Spleen (tissue), 13 donors: ENCODE results near the gene METTL26. TPM values are rescaled to one million over a fixed set of nuclear protein-coding genes. Genes with fewer than 3 reads are reported as not detected.

Source experiments
- DNase-seq: peaks from one replicate; pipeline ENCODE4 v3.0.0-alpha.2; 2020
- H3K27ac ChIP-seq, 8 donors: fragments of 200-600 bp; sonication (generic) in 7 of 8; 1 replicate in 4 of 8; 2 replicates in 4 of 8; pipeline versions ENCODE4 v1.5.0 to v1.8.0; 2016 to 2021; ENCODE audit warnings: inconsistent platforms in 4 of 8, mild to moderate bottlenecking in 4 of 8, moderate library complexity in 1 of 8
- H3K27me3 ChIP-seq, 7 donors: fragments of 200-600 bp; sonication (generic) in 6 of 7; replicated peaks in 1 of 7; 1 replicate in 4 of 7; 2 replicates in 3 of 7; pipeline versions ENCODE4 v1.5.0 to v1.8.0; 2016 to 2021; ENCODE audit warnings: inconsistent platforms in 3 of 7, mild to moderate bottlenecking in 1 of 7
- H3K36me3 ChIP-seq, 6 donors: fragments of 200-600 bp; sonication (generic) in 5 of 6; 1 replicate in 4 of 6; 2 replicates in 2 of 6; pipeline versions ENCODE4 v1.5.0 to v1.8.0; 2016 to 2021; ENCODE audit warnings: inconsistent platforms in 2 of 6
- H3K4me1 ChIP-seq, 6 donors: fragments of 200-600 bp; sonication (generic) in 5 of 6; 1 replicate in 3 of 6; 2 replicates in 3 of 6; pipeline versions ENCODE4 v1.5.0 to v1.8.0; 2016 to 2021; ENCODE audit warnings: inconsistent platforms in 3 of 6
- H3K4me3 ChIP-seq, 8 donors: fragments of 200-600 bp; sonication (generic) in 7 of 8; 1 replicate in 4 of 8; 2 replicates in 4 of 8; pipeline versions ENCODE4 v1.5.0 to v1.8.0; 2016 to 2021; ENCODE audit warnings: inconsistent platforms in 4 of 8, mild to moderate bottlenecking in 4 of 8, moderate library complexity in 2 of 8
- H3K9me3 ChIP-seq, 8 donors: fragments of 200-600 bp; sonication (generic) in 7 of 8; 1 replicate in 4 of 8; 2 replicates in 4 of 8; pipeline versions ENCODE4 v1.5.0 to v1.8.0; 2016 to 2021; ENCODE audit warnings: inconsistent platforms in 4 of 8
- POLR2A ChIP-seq, 3 donors: fragments of 450-650 bp; IDR thresholded peaks; one replicate each; pipeline ENCODE4 v1.5.1; 2017; ENCODE audit warnings: antibody characterized with exemption in 3 of 3, mild to moderate bottlenecking in 1 of 3
- POLR2AphosphoS5 ChIP-seq, 3 donors: sonication (generic); formaldehyde crosslinking; IDR thresholded peaks; one replicate each; pipeline ENCODE4 v1.5.1; 2017; ENCODE audit warnings: antibody characterized with exemption in 3 of 3
- WGBS, 5 donors: extraction: QIAGEN DNeasy Blood & Tissue Kit in 3 of 5; methylation state at CpG; one replicate each; pipeline versions ENCODE4 v1.1.5 to v1.1.7; 2013 to 2018; 5-methylcytosine and 5-hydroxymethylcytosine counted together
- intact Hi-C: fragments of 100-400 bp; cut with DNase I; formaldehyde crosslinking; loops from one replicate; pipeline ENCODE4 v1.15.0; 2023; ENCODE audit warnings: low total_unique reads
- long read RNA-seq, 2 donors: transcript quantifications; one replicate each; lab custom pipeline, GENCODE V29; 2026
- polyA plus RNA-seq, 3 donors: library from polyadenylated mRNA; stranded (reverse); fragments of 200-250 nt; gene quantifications; one replicate each; pipeline ENCODE4 v1.2.1, GENCODE V29; 2013
- total RNA-seq, 7 donors: library from RNA; depleted of rRNA in 3 of 7; stranded (reverse); fragments of >200 nt in 3 of 7; fragmentation: NEBNext Ultra II Directional in 4 of 7; extraction: Animal tissue kit (Norgen Biotek cat#: 25700) in 4 of 7; gene quantifications; one replicate each; pipeline versions ENCODE4 v1.1.0 to v1.2.1, GENCODE V29; 2016 to 2021
- TF ChIP-seq, protein P1 (sequence below), 11 experiments: fragments of 200-600 bp in 7 of 11; fragments of 450-650 bp in 4 of 11; sonication (generic) in 4 of 11; IDR thresholded peaks in 8 of 11; conservative IDR thresholded peaks in 3 of 11; 1 replicate in 7 of 11; 2 replicates in 4 of 11; pipeline versions ENCODE4 v1.4.0 to v1.8.0; 2016 to 2021; ENCODE audit warnings: antibody characterized with exemption in 11 of 11, inconsistent platforms in 4 of 11, mild to moderate bottlenecking in 1 of 11
- donor health status: healthy with polysubstance abuse.
- donor health status: DM: no; HTN: no; CAD: no; lungs with moderate emphysema.
- donor health status: DM: no; HTN: no; CAD: no.
- donor health status: Bipolar disorder and iron deficiency.
- donor health status: healthy.
- donor health status: DM: no; HTN: no; CAD: no.
- donor health status: DM: yes; HTN: yes; CAD: no.

METTL26 gene
- total RNA-seq, result 10 to 100 TPM; 39.6 to 78.4 (median 46.0) TPM
- 100 to 1,000 TPM; 114 to 165 (median 133) TPM for polyA plus RNA-seq
- long read RNA-seq, donor 1, transcript METTL26-205 (5 exons, 726 nt), result minor isoform, 5 of 37 reads
- long read RNA-seq, donor 1, transcript METTL26-201 (6 exons, 794 nt), result major isoform, 17 of 37 reads
- long read RNA-seq, donor 1, partial matches to known transcripts, result 0 of 37 reads
- long read RNA-seq, donor 1, other reads (novel, unspliced or antisense), result 0 of 37 reads
- long read RNA-seq, donor 2, transcript METTL26-201 (6 exons, 794 nt), result major isoform, 14 of 30 reads
- long read RNA-seq, donor 2, partial matches to known transcripts, result 0 of 30 reads
- long read RNA-seq, donor 2, other reads (novel, unspliced or antisense), result 0 of 30 reads

DNA sequence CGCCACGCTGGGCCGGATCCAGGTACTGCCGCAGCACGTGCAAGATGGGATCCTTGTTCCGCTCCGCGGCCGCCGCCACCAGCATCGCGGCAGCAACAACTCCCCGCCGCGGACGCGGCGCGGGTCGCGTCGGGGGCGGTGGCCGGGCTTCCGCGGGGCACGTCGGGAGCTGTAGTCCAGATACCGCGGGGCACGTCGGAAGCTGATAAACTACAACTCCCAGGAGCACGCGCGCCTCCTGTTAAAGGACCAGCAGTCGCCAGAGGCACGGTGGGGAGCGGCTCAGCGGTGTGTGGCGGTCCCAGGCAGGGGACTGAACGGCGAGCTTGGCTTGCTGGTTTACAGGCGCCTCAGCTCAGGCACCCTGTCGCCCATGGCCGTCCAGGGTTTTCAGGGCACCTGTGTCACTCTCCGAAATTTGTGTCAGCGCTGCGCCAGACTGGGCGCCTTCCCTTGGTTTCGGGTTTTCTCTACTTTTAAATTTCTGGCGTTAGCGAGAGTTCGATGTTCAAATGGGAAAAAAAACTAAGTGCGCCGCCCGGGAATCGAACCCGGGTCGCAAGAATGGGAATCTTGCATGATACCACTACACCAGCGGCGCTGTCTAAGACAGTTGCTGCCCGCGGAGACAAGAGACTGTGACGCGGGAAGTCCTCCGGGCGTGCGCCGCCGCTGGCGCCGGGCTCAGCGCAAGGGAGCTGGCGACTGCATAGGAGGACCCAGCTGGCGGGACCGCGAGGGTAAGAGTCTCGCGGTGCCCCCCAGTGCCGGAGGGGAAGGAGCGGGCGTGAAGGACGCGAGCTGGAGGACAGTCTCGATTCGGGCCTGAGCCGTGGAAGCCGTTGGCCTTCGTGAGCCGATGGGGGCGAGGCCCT is at the start of gene METTL26:
Gene METTL26 (minus strand): TSS at position 100 of the 875 bp plus-strand sequence. CDS start 15 bp downstream, at position 85.
- Histone ChIP-seq H3K9me3 (no peaks in the 10 kb centered on the region), H3K27ac (peak within 1 kb of the TSS; percentile 93 to 98 (median 95)), H3K4me3 (peak within 1 kb of the TSS; percentile 66 to 98 (median 85)), H3K4me1 (peaks cover 17 to 65% (median 40%) of the 10 kb centered on the region in 6 donors), H3K36me3 (peaks cover 0 to 30% (median 17%) of the 10 kb centered on the region in 6 donors), H3K27me3 (peaks cover 0 to 4% (median 0%) of the 10 kb centered on the region in 7 donors)
- DNase-seq, result peak; percentile 99
- intact Hi-C loops, result no loop called here
- WGBS, 5 donors, result 0% methylated on average over 38 to 91 of the region's 91 CpGs
- TF ChIP-seq POLR2A (IDR thresholded peaks at IDR 0.05) (peak in 1 of 3 donors; percentile 20), POLR2AphosphoS5 (IDR thresholded peaks at IDR 0.05) (peak; percentile 87 to 89 (median 88))
- TF ChIP-seq, protein P1, sequence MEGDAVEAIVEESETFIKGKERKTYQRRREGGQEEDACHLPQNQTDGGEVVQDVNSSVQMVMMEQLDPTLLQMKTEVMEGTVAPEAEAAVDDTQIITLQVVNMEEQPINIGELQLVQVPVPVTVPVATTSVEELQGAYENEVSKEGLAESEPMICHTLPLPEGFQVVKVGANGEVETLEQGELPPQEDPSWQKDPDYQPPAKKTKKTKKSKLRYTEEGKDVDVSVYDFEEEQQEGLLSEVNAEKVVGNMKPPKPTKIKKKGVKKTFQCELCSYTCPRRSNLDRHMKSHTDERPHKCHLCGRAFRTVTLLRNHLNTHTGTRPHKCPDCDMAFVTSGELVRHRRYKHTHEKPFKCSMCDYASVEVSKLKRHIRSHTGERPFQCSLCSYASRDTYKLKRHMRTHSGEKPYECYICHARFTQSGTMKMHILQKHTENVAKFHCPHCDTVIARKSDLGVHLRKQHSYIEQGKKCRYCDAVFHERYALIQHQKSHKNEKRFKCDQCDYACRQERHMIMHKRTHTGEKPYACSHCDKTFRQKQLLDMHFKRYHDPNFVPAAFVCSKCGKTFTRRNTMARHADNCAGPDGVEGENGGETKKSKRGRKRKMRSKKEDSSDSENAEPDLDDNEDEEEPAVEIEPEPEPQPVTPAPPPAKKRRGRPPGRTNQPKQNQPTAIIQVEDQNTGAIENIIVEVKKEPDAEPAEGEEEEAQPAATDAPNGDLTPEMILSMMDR (IDR thresholded peaks at IDR 0.05 in 8 of 11, conservative IDR thresholded peaks at IDR 0.05 in 3 of 11), result peak in 4 of 11 experiments; percentile 28 to 38 (median 34)

DNA sequence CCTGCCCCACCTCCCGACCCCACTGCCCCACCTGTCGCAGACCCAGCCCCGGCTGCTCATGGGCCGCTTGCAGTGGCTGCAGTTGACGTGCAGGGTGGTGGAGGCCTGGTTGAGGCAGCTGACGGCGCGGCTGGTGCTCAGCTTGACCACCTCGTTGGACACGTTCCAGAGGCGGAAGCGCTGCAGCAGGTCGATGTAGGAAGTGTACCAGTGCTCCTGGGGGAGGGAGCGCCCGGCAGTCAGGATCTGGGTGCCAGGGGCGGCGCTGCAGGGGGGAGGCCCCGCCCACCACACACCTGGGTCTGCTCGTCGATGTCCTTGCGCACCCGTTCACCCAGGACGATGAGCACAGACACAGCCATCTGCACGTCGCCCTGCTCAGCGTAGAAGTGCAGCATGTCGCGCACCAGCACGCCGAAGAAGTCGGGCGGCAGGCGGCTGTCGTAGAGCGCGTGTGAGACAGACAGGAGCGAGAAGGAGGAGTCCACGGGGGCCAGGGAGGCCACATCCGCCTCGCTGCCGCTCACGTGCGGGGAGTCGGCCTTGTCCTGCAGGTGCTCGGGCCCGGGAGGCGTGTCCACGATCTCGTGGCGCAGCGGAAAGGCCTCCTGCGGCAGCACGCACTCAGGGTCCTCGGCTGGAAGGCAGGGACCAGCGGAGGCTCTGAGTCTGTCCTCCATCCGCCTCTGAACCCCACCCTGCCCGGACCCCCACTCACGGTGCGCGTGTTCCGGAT is 49.0 kb upstream of the METTL26 start:
- Histone ChIP-seq H3K27ac (peak overlapping the region in 6 of 8 donors; percentile 78 to 93 (median 88)), H3K4me3 (peak overlapping the region in 7 of 8 donors; percentile 67 to 93 (median 75)), H3K36me3 (peaks cover 0 to 56% (median 32%) of the 10 kb centered on the region in 6 donors), H3K4me1 (peaks cover 40 to 92% (median 79%) of the 10 kb centered on the region in 6 donors), H3K9me3 (no peaks in the 10 kb centered on the region), H3K27me3 (no peaks in the 10 kb centered on the region)
- 93 to 97% (median 94%) methylated on average over 46 to 61 of the region's 61 CpGs for WGBS, 5 donors
- intact Hi-C loops, result no loop called here
- TF ChIP-seq, protein P1 (IDR thresholded peaks at IDR 0.05 in 8 of 11, conservative IDR thresholded peaks at IDR 0.05 in 3 of 11), result no peak
- TF ChIP-seq POLR2AphosphoS5 (IDR thresholded peaks at IDR 0.05), result peak in 2 of 3 donors; percentile 12 to 36
- peak; percentile 89 for DNase-seq

DNA sequence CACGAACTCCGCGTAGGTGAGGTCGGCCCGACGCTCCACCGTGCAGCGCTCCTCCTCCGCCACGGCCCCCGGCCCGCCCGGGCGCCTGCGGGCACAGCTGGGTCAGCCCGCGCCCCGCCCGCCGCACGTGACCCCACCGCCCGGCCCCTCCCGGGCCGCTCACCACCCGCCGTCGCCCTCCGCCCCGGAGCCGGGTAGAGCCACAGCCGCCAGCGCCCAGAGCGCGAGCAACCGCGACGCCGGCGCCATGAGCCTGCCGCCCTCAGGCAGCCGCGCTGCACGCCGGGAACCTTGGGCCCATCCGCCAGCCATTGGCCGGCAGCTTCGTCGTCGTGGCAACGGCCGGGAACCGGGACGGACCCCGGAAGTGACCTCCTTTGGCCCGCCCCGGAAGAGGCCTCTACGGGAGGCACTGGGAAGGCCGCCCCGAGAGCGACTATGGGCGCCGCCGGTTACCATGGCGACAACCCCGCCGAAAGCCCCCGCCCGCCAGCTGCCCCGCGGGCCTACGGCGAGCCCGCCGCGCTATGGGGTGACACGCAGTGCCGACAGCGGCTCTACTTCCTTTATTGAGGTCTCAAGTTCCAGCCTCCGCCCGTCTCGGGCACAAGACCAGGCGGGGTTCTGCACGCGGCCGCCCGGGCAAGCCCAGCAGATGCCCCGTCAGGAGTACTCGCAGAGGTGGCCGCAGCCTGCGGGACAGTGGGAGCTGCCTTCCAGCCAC is 48.1 kb upstream of the METTL26 start, which contains the start of gene JMJD8:
Gene JMJD8 (minus strand): TSS at position 264 of the 724 bp plus-strand sequence. CDS start 15 bp downstream, at position 249.
- H3K4me3 ChIP-seq, result peak within 1 kb of the TSS; percentile 56 to 93 (median 74)
- H3K36me3 ChIP-seq, result peaks cover 0 to 56% (median 32%) of the 10 kb centered on the region in 6 donors
- peak within 1 kb of the TSS; percentile 71 to 93 (median 86) for H3K27ac ChIP-seq
- TF ChIP-seq POLR2A (IDR thresholded peaks at IDR 0.05) (peak in 2 of 3 donors; percentile 5 to 67), POLR2AphosphoS5 (IDR thresholded peaks at IDR 0.05) (peak; percentile 91 to 95 (median 91))
- TF ChIP-seq, protein P1 (IDR thresholded peaks at IDR 0.05 in 8 of 11, conservative IDR thresholded peaks at IDR 0.05 in 3 of 11), result peak in 1 of 11 experiments; percentile 28
- WGBS, 5 donors, result 2 to 4% (median 3%) methylated on average over 28 to 91 of the region's 91 CpGs
- H3K9me3 ChIP-seq, result no peaks in the 10 kb centered on the region
- intact Hi-C loops, result no loop called here
- H3K27me3 ChIP-seq, result no peaks in the 10 kb centered on the region
- peaks cover 34 to 87% (median 75%) of the 10 kb centered on the region in 6 donors for H3K4me1 ChIP-seq
- peak; percentile 100 for DNase-seq
